Measurements from ENCODE around the gene INHBE. TPM values are rescaled to one million over a fixed set of nuclear protein-coding genes. Genes with fewer than 3 reads are reported as not detected.

The INHBE gene
- total RNA-seq, 1 experiment from 2014 or later, result 5.0 TPM

DNA sequence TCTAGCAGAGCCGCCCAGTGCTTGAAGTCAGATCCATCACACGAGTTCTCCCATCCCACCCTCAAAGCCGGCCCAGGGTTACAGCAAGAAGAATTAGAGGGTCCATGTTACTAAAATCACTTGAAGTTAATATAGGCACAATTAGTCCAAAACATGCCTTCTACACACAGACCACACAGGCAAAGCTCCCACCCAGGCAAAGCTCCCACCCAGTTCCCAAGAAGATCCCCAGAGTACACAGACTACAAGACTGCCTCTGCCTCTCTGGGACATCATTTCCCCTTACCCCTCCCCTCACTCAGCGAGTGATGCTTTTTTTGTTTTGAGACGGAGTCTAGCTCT is 7.8 kb downstream of the INHBE start:
- ChIA-PET CTCF (interaction anchor here (0.7 to 5.2 kb wide), 14 partner anchors 8 to 475 kb away, joined by 3 to 42 read pairs (median 4); partner anchors contain the start of genes DCTN2 and INHBE), POLR2A (no interaction called here)
- H3K27ac Mint-ChIP-seq, result no peak overlapping the region; the same call in 1 of the 2 replicates
- no peaks in the 10 kb centered on the region for H3K9me3 Mint-ChIP-seq
- DNase-seq (ENCODE audit: low spot score) (no peak), ATAC-seq (no peak)
- no peak for TF ChIP-seq SP1 (CRISPR knock-in tag; conservative IDR thresholded peaks at IDR 0.05)
- TF ChIP-seq, protein P1, sequence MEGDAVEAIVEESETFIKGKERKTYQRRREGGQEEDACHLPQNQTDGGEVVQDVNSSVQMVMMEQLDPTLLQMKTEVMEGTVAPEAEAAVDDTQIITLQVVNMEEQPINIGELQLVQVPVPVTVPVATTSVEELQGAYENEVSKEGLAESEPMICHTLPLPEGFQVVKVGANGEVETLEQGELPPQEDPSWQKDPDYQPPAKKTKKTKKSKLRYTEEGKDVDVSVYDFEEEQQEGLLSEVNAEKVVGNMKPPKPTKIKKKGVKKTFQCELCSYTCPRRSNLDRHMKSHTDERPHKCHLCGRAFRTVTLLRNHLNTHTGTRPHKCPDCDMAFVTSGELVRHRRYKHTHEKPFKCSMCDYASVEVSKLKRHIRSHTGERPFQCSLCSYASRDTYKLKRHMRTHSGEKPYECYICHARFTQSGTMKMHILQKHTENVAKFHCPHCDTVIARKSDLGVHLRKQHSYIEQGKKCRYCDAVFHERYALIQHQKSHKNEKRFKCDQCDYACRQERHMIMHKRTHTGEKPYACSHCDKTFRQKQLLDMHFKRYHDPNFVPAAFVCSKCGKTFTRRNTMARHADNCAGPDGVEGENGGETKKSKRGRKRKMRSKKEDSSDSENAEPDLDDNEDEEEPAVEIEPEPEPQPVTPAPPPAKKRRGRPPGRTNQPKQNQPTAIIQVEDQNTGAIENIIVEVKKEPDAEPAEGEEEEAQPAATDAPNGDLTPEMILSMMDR (IDR thresholded peaks at IDR 0.05), result peak; percentile 9; the same call in 1 of the 2 replicates
- H3K4me3 Mint-ChIP-seq, result peak overlapping the region; percentile 96
- 0 out of 2 replicates have a peak, but pooled peaks cover 3% of the 10 kb centered on the region for H3K36me3 Mint-ChIP-seq
- H3K27me3 Mint-ChIP-seq (ENCODE audit: low read depth), result peaks cover 9% of the 10 kb centered on the region
- H3K4me1 Mint-ChIP-seq, result peaks cover 23% of the 10 kb centered on the region

DNA sequence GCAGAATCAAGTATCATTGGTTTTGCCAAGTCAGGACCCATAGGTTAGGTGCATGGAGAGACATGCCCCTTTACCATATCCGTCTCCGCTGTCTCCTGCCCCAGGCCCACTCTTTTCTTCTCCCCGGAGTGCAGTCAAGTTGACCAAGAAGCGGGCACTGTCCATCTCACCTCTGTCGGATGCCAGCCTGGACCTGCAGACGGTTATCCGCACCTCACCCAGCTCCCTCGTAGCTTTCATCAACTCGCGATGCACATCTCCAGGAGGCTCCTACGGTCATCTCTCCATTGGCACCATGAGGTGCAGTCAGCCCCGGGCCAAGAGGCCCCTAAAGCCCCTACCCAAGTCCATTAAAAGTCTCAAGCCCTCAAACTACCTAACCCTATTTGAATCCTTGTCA is 9.5 kb downstream of the INHBE start:
- Mint-ChIP-seq H3K36me3 (0 out of 2 replicates have a peak, but pooled peaks cover 3% of the 10 kb centered on the region), H3K4me3 (no peak overlapping the region), H3K27ac (no peak overlapping the region), H3K9me3 (no peaks in the 10 kb centered on the region), H3K27me3 (ENCODE audit: low read depth) (peaks cover 9% of the 10 kb centered on the region), H3K4me1 (peaks cover 13% of the 10 kb centered on the region)
- TF ChIP-seq NR2C2 (CRISPR knock-in tag; IDR thresholded peaks at IDR 0.05), result no peak
- DNase-seq (ENCODE audit: low spot score), result no peak
- CTCF ChIA-PET, result interaction anchor here (1.2 kb wide), 1 partner anchor 157 kb away, joined by 3 read pairs; no protein-coding TSS in a partner anchor
- ATAC-seq, result no peak
- POLR2A ChIA-PET, result interaction anchor here (0.6 kb wide), 1 partner anchor 184 kb away, joined by 5 read pairs; no protein-coding TSS in a partner anchor

DNA sequence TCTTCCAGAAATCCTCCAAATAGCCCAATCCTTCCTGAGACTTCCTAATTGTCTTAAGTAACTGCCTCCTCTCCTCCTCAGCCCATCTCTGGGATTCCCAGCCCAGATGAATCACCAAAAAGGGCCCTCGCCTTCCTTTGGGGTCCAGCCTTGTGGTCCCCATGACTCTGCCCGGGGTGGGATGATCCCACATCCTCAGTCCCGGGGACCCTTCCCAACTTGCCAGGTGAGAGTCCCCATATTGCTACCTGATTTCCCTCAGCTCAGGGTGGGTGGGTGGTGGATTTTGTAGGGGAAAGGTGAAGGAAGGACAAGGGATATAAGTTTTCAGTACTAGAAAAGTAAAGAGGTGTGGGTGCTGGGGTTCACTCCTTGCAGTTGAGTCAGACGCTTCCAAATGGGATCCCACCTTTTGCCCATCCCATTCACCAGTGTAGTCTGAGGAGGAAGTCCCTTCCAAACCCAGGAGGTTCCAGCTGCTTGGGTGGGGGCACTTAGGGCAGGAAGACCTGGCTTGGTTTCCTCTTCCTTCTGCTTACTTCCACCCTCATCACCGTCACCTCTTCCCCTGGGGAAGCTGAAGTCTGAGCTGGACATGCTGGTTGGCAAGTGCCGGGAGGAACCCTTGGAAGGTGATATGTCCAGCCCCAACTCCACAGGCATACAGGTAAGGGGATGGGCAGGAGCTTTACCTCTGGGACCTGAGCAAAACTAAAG is 10.1 kb downstream of the INHBE start:
- H3K9me3 Mint-ChIP-seq, result no peaks in the 10 kb centered on the region
- TF ChIP-seq SMAD4 (CRISPR knock-in tag; IDR thresholded peaks at IDR 0.05), result no peak
- TF ChIP-seq ETV6 (CRISPR knock-in tag; IDR thresholded peaks at IDR 0.05), result no peak
- TF ChIP-seq, protein P2, sequence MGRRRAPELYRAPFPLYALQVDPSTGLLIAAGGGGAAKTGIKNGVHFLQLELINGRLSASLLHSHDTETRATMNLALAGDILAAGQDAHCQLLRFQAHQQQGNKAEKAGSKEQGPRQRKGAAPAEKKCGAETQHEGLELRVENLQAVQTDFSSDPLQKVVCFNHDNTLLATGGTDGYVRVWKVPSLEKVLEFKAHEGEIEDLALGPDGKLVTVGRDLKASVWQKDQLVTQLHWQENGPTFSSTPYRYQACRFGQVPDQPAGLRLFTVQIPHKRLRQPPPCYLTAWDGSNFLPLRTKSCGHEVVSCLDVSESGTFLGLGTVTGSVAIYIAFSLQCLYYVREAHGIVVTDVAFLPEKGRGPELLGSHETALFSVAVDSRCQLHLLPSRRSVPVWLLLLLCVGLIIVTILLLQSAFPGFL (CRISPR knock-in tag; IDR thresholded peaks at IDR 0.05; ENCODE audit: borderline replicate concordance), result no peak
- TF ChIP-seq FOXJ3 (CRISPR knock-in tag; IDR thresholded peaks at IDR 0.05; ENCODE audit: borderline replicate concordance), result no peak
- TF ChIP-seq NR3C1 (CRISPR knock-in tag; conservative IDR thresholded peaks at IDR 0.05; ENCODE audit: low read depth), result no peak
- no peak overlapping the region for H3K4me3 Mint-ChIP-seq
- H3K36me3 Mint-ChIP-seq, result 0 out of 2 replicates have a peak, but pooled peaks cover 3% of the 10 kb centered on the region
- peaks cover 9% of the 10 kb centered on the region for H3K27me3 Mint-ChIP-seq (ENCODE audit: low read depth)
- no peak for ATAC-seq
- CTCF ChIA-PET, result interaction anchor here (1.5 kb wide), 1 partner anchor 11 kb away, joined by 12 read pairs; no protein-coding TSS in a partner anchor
- no peak overlapping the region for H3K27ac Mint-ChIP-seq
- no peak for DNase-seq (ENCODE audit: low spot score)
- peaks cover 12% of the 10 kb centered on the region for H3K4me1 Mint-ChIP-seq
- POLR2A ChIA-PET, result no interaction called here

DNA sequence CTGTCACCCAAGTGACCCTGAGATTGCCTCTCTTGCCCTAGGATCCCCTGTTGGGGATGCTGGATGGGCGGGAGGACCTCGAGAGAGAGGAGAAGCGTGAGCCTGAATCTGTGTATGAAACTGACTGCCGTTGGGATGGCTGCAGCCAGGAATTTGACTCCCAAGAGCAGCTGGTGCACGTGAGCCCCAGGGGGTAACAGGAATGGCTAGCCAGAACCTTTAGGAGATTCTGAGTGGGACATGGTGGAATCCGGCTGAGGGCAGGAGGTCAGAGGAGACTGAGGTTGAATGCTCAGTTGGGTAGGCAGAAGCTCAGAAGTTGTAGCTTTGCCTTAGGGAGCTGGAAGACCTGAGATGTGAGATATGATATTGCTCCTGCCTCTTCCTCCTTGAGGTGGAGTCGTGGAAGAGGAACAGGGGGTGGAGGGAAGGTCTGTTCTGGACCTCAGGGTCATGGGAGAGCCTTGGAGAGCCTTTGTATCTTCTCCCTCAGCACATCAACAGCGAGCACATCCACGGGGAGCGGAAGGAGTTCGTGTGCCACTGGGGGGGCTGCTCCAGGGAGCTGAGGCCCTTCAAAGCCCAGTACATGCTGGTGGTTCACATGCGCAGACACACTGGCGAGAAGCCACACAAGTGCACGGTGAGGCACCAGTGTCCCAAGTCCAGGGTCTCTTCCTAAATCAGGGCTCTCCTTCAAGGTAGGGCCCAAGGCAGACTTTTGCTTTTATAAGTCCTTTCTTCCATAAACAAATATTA is 10.8 kb downstream of the INHBE start:
- CTCF ChIA-PET, result interaction anchor here (1.5 kb wide), 1 partner anchor 10 kb away, joined by 12 read pairs; no protein-coding TSS in a partner anchor
- H3K4me3 Mint-ChIP-seq, result no peak overlapping the region
- peaks cover 9% of the 10 kb centered on the region for H3K4me1 Mint-ChIP-seq
- H3K27ac Mint-ChIP-seq, result no peak overlapping the region; the same call in 1 of the 2 replicates
- H3K9me3 Mint-ChIP-seq, result no peaks in the 10 kb centered on the region
- 0 out of 2 replicates have a peak, but pooled peaks cover 3% of the 10 kb centered on the region for H3K36me3 Mint-ChIP-seq
- POLR2A ChIA-PET, result no interaction called here
- ATAC-seq (no peak), DNase-seq (ENCODE audit: low spot score) (no peak)
- peaks cover 9% of the 10 kb centered on the region for H3K27me3 Mint-ChIP-seq (ENCODE audit: low read depth)
- TF ChIP-seq, protein P3, sequence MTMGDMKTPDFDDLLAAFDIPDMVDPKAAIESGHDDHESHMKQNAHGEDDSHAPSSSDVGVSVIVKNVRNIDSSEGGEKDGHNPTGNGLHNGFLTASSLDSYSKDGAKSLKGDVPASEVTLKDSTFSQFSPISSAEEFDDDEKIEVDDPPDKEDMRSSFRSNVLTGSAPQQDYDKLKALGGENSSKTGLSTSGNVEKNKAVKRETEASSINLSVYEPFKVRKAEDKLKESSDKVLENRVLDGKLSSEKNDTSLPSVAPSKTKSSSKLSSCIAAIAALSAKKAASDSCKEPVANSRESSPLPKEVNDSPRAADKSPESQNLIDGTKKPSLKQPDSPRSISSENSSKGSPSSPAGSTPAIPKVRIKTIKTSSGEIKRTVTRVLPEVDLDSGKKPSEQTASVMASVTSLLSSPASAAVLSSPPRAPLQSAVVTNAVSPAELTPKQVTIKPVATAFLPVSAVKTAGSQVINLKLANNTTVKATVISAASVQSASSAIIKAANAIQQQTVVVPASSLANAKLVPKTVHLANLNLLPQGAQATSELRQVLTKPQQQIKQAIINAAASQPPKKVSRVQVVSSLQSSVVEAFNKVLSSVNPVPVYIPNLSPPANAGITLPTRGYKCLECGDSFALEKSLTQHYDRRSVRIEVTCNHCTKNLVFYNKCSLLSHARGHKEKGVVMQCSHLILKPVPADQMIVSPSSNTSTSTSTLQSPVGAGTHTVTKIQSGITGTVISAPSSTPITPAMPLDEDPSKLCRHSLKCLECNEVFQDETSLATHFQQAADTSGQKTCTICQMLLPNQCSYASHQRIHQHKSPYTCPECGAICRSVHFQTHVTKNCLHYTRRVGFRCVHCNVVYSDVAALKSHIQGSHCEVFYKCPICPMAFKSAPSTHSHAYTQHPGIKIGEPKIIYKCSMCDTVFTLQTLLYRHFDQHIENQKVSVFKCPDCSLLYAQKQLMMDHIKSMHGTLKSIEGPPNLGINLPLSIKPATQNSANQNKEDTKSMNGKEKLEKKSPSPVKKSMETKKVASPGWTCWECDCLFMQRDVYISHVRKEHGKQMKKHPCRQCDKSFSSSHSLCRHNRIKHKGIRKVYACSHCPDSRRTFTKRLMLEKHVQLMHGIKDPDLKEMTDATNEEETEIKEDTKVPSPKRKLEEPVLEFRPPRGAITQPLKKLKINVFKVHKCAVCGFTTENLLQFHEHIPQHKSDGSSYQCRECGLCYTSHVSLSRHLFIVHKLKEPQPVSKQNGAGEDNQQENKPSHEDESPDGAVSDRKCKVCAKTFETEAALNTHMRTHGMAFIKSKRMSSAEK (CRISPR knock-in tag; IDR thresholded peaks at IDR 0.05; ENCODE audit: borderline replicate concordance), result no peak
- TF ChIP-seq ZNF671 (CRISPR knock-in tag; IDR thresholded peaks at IDR 0.05), result no peak
- TF ChIP-seq ZNF317 (CRISPR knock-in tag; IDR thresholded peaks at IDR 0.05; ENCODE audit: borderline replicate concordance, low read depth), result no peak
- TF ChIP-seq, protein P4, sequence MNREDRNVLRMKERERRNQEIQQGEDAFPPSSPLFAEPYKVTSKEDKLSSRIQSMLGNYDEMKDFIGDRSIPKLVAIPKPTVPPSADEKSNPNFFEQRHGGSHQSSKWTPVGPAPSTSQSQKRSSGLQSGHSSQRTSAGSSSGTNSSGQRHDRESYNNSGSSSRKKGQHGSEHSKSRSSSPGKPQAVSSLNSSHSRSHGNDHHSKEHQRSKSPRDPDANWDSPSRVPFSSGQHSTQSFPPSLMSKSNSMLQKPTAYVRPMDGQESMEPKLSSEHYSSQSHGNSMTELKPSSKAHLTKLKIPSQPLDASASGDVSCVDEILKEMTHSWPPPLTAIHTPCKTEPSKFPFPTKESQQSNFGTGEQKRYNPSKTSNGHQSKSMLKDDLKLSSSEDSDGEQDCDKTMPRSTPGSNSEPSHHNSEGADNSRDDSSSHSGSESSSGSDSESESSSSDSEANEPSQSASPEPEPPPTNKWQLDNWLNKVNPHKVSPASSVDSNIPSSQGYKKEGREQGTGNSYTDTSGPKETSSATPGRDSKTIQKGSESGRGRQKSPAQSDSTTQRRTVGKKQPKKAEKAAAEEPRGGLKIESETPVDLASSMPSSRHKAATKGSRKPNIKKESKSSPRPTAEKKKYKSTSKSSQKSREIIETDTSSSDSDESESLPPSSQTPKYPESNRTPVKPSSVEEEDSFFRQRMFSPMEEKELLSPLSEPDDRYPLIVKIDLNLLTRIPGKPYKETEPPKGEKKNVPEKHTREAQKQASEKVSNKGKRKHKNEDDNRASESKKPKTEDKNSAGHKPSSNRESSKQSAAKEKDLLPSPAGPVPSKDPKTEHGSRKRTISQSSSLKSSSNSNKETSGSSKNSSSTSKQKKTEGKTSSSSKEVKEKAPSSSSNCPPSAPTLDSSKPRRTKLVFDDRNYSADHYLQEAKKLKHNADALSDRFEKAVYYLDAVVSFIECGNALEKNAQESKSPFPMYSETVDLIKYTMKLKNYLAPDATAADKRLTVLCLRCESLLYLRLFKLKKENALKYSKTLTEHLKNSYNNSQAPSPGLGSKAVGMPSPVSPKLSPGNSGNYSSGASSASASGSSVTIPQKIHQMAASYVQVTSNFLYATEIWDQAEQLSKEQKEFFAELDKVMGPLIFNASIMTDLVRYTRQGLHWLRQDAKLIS (CRISPR knock-in tag; IDR thresholded peaks at IDR 0.05; ENCODE audit: borderline replicate concordance), result no peak
- TF ChIP-seq, protein P5, sequence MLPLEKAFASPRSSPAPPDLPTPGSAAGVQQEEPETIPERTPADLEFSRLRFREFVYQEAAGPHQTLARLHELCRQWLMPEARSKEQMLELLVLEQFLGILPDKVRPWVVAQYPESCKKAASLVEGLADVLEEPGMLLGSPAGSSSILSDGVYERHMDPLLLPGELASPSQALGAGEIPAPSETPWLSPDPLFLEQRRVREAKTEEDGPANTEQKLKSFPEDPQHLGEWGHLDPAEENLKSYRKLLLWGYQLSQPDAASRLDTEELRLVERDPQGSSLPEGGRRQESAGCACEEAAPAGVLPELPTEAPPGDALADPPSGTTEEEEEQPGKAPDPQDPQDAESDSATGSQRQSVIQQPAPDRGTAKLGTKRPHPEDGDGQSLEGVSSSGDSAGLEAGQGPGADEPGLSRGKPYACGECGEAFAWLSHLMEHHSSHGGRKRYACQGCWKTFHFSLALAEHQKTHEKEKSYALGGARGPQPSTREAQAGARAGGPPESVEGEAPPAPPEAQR (CRISPR knock-in tag; IDR thresholded peaks at IDR 0.05), result no peak
